ENCODE results near the gene TNS4. TPM values are rescaled to one million over a fixed set of nuclear protein-coding genes. Genes with fewer than 3 reads are reported as not detected.

Gene TNS4
- total RNA-seq, 1 experiment from 2014 or later = 36.6 TPM

GRCh38 chr17:40460968-40461731 is 40.3 kb downstream of the TNS4 start (continued):
- TF ChIP-seq REST (IDR thresholded peaks at IDR 0.05; ENCODE audit: low read depth) (no peak), EGR1 (IDR thresholded peaks at IDR 0.05; ENCODE audit: low read depth) (no peak)

GRCh38 chr17:40460604-40460967 is 40.8 kb downstream of the TNS4 start:
- H3K27me3 ChIP-seq (ENCODE audit: insufficient read depth, low read length) = no peaks in the 10 kb centered on the region
- H3K9me2 ChIP-seq (ENCODE audit: insufficient read depth) = no peaks in the 10 kb centered on the region
- no peak overlapping the region for H3K9ac ChIP-seq (ENCODE audit: low read length)
- DNase-seq (ENCODE audit: low read depth, low spot score) = no peak
- no peak overlapping the region for H3K4me2 ChIP-seq (ENCODE audit: low read length)
- H2AFZ ChIP-seq (ENCODE audit: low read depth, low read length, poor library complexity, severe bottlenecking) = no peak overlapping the region
- ChIA-PET CTCF (no interaction called here), POLR2A (no interaction called here), RAD21 (ENCODE audit: low non-redundant PET in 1 of 2, low total read pairs in 2 of 2, uncharacterized antibody in 2 of 2, unreplicated experiment in 2 of 2) (no interaction called here)
- intact Hi-C loops (cut with micrococcal nuclease) = no loop called here
- H3K36me3 ChIP-seq (ENCODE audit: control insufficient read depth in 1 of 2, insufficient read depth in 2 of 2, low read length in 2 of 2) = no peaks in the 10 kb centered on the region
- H4K20me1 ChIP-seq (ENCODE audit: insufficient read depth) = no peaks in the 10 kb centered on the region
- no TSS peak for BruUV-seq (replicated peaks)
- H3K4me1 ChIP-seq (ENCODE audit: control insufficient read depth in 1 of 2, insufficient read depth in 2 of 2, low read length in 2 of 2) = peaks cover 0 to 4% of the 10 kb centered on the region in 2 experiments; a peak in 1 of 4 replicates
- no peak overlapping the region for H3K4me3 ChIP-seq (replicated peaks in 1 of 2; ENCODE audit: low read depth in 1 of 2, low read length in 2 of 2)
- ATAC-seq = no peak
- TF ChIP-seq EGR1 (IDR thresholded peaks at IDR 0.05; ENCODE audit: low read depth) = no peak
- TF ChIP-seq, protein P1, sequence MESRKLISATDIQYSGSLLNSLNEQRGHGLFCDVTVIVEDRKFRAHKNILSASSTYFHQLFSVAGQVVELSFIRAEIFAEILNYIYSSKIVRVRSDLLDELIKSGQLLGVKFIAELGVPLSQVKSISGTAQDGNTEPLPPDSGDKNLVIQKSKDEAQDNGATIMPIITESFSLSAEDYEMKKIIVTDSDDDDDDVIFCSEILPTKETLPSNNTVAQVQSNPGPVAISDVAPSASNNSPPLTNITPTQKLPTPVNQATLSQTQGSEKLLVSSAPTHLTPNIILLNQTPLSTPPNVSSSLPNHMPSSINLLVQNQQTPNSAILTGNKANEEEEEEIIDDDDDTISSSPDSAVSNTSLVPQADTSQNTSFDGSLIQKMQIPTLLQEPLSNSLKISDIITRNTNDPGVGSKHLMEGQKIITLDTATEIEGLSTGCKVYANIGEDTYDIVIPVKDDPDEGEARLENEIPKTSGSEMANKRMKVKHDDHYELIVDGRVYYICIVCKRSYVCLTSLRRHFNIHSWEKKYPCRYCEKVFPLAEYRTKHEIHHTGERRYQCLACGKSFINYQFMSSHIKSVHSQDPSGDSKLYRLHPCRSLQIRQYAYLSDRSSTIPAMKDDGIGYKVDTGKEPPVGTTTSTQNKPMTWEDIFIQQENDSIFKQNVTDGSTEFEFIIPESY (IDR thresholded peaks at IDR 0.05; ENCODE audit: extremely low read depth, insufficient replicate concordance, low read length) = no peak
- TF ChIP-seq SIN3A (IDR thresholded peaks at IDR 0.05; ENCODE audit: low read depth) = no peak
- no peaks in the 10 kb centered on the region for H3K79me2 ChIP-seq (ENCODE audit: insufficient read depth, low read length)
- no peak overlapping the region for H3K27ac ChIP-seq (ENCODE audit: low read depth, low read length)
- H3K9me3 ChIP-seq (ENCODE audit: control insufficient read depth in 1 of 2, insufficient read depth in 1 of 2, low read depth in 1 of 2, low read length in 2 of 2) = no peaks in the 10 kb centered on the region
